Suprapubic skin (tissue), 3 donors: Measurements from ENCODE around the gene ERLIN1.

ENCODE experiments used
- CTCF ChIP-seq, 2 donors: fragments of 200-600 bp in 1 of 2; fragments of 450-650 bp in 1 of 2; sonication (generic) in 1 of 2; IDR thresholded peaks; one replicate each; pipeline ENCODE4 v1.5.1; 2016 to 2019; ENCODE audit warnings: antibody characterized with exemption in 2 of 2, mild to moderate bottlenecking in 1 of 2, moderate library complexity in 1 of 2
- POLR2A ChIP-seq, 2 donors: fragments of 450-650 bp; IDR thresholded peaks; one replicate each; pipeline ENCODE4 v1.6.1; 2017; ENCODE audit warnings: antibody characterized with exemption in 2 of 2, mild to moderate bottlenecking in 2 of 2, moderate library complexity in 2 of 2

- no peak for TF ChIP-seq CTCF (IDR thresholded peaks at IDR 0.05)
- no peak for TF ChIP-seq POLR2A (IDR thresholded peaks at IDR 0.05)
Measured at GRCh38 chr10:100201549-100201948, 15.7 kb upstream of the ERLIN1 start.
